Lower lobe of right lung (tissue), 2 donors: ENCODE data around the gene ANGPTL1. TPM values are rescaled to one million over a fixed set of nuclear protein-coding genes. Genes with fewer than 3 reads are reported as not detected.

ENCODE experiments used
- ATAC-seq, 2 donors: fragments of 200-7000 bp; cut with Tn5 transposase; one replicate each; pipeline ENCODE4 v1.9.1; 2020 to 2022; ENCODE audit warnings: mild to moderate bottlenecking in 2 of 2, moderate library complexity in 2 of 2
- DNase-seq: peaks from one replicate; pipeline ENCODE4 v3.0.0-alpha.2; 2020
- H3K27ac ChIP-seq: fragments of 200-600 bp; one replicate; pipeline ENCODE4 v1.8.0; 2022
- H3K27me3 ChIP-seq: fragments of 200-600 bp; one replicate; pipeline ENCODE4 v1.8.0; 2022; ENCODE audit warnings: low read depth
- H3K36me3 ChIP-seq: fragments of 200-600 bp; one replicate; pipeline ENCODE4 v1.8.0; 2022; ENCODE audit warnings: mild to moderate bottlenecking
- H3K4me1 ChIP-seq: fragments of 200-600 bp; one replicate; pipeline ENCODE4 v1.8.0; 2022
- H3K4me3 ChIP-seq: fragments of 200-600 bp; one replicate; pipeline ENCODE4 v1.8.0; 2022; ENCODE audit warnings: mild to moderate bottlenecking
- H3K9me3 ChIP-seq: fragments of 200-600 bp; one replicate; pipeline ENCODE4 v1.8.0; 2022
- CTCF ChIP-seq: fragments of 200-600 bp; IDR thresholded peaks from one replicate; pipeline ENCODE4 v1.8.0; 2022; ENCODE audit warnings: antibody characterized with exemption, mild to moderate bottlenecking
- intact Hi-C: fragments of 100-400 bp; cut with DNase I; formaldehyde crosslinking; loops from one replicate; pipeline ENCODE4 v1.11.0; 2022
- total RNA-seq: library from RNA; stranded (reverse); fragmentation: NEBNext Ultra II Directional; extraction: Animal tissue kit (Norgen Biotek cat#: 25700); gene quantifications from one replicate; pipeline ENCODE4 v1.2.1, GENCODE V29; 2021
- donor health status: DM: no; HTN: yes; CAD: no; lungs with severe emphysema.

Gene ANGPTL1
- total RNA-seq, 1 donor from 2014 or later = 12.3 TPM

DNA sequence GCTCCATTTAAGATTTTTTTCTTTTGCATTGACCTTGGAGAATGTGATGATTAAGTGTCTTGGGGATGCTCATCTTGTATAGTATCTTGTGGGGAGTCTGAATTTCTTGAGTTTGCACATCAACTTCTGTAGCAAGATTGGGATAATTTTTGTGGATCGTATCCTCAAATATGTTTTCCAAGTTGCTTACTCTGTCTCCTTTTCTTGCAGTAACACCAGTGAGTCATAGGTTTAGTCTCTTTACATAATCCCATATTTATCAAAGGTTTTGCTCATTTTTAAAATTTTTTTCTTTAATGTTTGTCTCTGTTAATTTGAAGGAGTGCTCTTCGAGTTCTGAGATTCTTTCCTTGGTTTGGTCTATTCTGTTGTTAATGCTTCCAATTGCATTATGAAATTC is 41.7 kb upstream of the ANGPTL1 start:
- H3K36me3 ChIP-seq = peaks cover 7% of the 10 kb centered on the region
- no peaks in the 10 kb centered on the region for H3K4me1 ChIP-seq
- no peak overlapping the region for H3K4me3 ChIP-seq
- no peak overlapping the region for H3K27ac ChIP-seq
- H3K9me3 ChIP-seq = no peaks in the 10 kb centered on the region
- no peak for ATAC-seq
- no peaks in the 10 kb centered on the region for H3K27me3 ChIP-seq
- no peak for DNase-seq
- intact Hi-C loops = no loop called here
- no peak for TF ChIP-seq CTCF

GRCh38 chr1:178910023-178910422 is 39.1 kb upstream of the ANGPTL1 start:
- H3K4me1 ChIP-seq = no peaks in the 10 kb centered on the region
- ATAC-seq = no peak
- no peaks in the 10 kb centered on the region for H3K36me3 ChIP-seq
- no peaks in the 10 kb centered on the region for H3K9me3 ChIP-seq
- H3K27me3 ChIP-seq = no peaks in the 10 kb centered on the region
- H3K27ac ChIP-seq = no peak overlapping the region
- no peak for TF ChIP-seq CTCF
- intact Hi-C loops = no loop called here
- no peak overlapping the region for H3K4me3 ChIP-seq
- DNase-seq = no peak

DNA sequence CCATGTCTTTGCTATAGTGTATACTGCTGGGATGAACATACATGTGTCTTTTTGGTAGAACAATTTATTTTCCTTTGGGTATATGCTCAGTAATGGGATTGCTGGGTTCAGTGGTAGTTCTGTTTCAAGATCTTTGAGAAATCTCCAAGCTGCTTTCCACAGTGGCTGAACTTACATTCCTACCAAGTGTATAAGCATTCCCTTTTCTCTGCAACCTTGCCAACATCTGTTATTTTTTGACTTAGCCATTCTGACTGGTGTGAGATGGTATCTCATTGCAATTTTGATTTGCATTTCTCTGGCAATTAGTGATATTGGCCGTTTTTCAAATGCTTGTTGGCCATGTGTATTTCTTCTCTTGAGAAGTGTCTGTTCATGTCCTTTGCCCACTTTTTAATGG is 37.5 kb upstream of the ANGPTL1 start:
- DNase-seq = no peak
- Histone ChIP-seq H3K4me1 (no peaks in the 10 kb centered on the region), H3K27ac (no peak overlapping the region), H3K36me3 (no peaks in the 10 kb centered on the region), H3K27me3 (no peaks in the 10 kb centered on the region), H3K4me3 (no peak overlapping the region), H3K9me3 (no peaks in the 10 kb centered on the region)
- ATAC-seq = no peak
- intact Hi-C loops = no loop called here
- TF ChIP-seq CTCF = no peak

DNA sequence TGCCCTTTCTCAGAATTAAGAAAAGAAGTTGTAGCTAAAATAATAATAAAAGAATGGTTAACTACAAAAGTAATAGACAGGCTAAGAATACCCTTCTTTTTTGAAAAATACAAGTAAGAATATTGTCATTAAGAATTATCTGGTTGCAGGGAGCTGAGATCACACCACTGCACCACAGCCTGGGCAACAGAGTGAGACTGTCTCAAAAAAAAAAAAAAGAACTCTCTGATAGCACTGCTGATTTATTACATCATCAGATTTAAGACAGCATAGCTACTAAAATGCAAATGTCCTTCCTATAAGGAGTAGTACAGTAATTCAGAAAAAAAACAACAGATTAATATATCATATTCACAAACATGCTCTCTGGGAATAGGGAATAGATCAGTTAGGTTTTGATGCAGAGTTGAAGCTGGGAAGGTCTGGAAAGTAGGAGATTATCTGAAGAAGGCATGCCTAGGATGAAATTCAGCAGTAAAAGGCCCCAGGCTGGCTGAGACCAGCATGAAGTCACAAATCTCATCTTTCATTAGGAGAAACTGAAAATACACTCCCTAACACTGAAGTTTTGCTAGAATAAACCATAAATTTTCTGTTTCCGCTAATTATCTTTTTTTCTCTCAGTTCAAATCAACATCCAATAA is 30.7 kb upstream of the ANGPTL1 start:
- no peaks in the 10 kb centered on the region for H3K4me1 ChIP-seq
- intact Hi-C loops = no loop called here
- H3K27me3 ChIP-seq = no peaks in the 10 kb centered on the region
- no peaks in the 10 kb centered on the region for H3K9me3 ChIP-seq
- TF ChIP-seq CTCF = no peak
- DNase-seq (no peak), ATAC-seq (no peak)
- H3K27ac ChIP-seq = no peak overlapping the region
- H3K36me3 ChIP-seq = no peaks in the 10 kb centered on the region
- no peak overlapping the region for H3K4me3 ChIP-seq

- no peak for ATAC-seq
- H3K27me3 ChIP-seq = no peaks in the 10 kb centered on the region
- no peaks in the 10 kb centered on the region for H3K4me1 ChIP-seq
- no peak for DNase-seq
- no peak overlapping the region for H3K4me3 ChIP-seq
- no peaks in the 10 kb centered on the region for H3K36me3 ChIP-seq
- H3K9me3 ChIP-seq = no peaks in the 10 kb centered on the region
- intact Hi-C loops = no loop called here
- no peak overlapping the region for H3K27ac ChIP-seq
- TF ChIP-seq CTCF = no peak
Measured at GRCh38 chr1:178899402-178899801, 28.5 kb upstream of the ANGPTL1 start.
